ENCODE data around the gene RCHY1. TPM values are rescaled to one million over a fixed set of nuclear protein-coding genes. Genes with fewer than 3 reads are reported as not detected.
"Not testable (repeated sequence)": the region's sequence is repeated elsewhere in the genome, so short reads cannot be mapped to it uniquely, and the experiment has no call there.

Gene RCHY1
- total RNA-seq, 1 donor from 2014 or later = 17.8 TPM

DNA sequence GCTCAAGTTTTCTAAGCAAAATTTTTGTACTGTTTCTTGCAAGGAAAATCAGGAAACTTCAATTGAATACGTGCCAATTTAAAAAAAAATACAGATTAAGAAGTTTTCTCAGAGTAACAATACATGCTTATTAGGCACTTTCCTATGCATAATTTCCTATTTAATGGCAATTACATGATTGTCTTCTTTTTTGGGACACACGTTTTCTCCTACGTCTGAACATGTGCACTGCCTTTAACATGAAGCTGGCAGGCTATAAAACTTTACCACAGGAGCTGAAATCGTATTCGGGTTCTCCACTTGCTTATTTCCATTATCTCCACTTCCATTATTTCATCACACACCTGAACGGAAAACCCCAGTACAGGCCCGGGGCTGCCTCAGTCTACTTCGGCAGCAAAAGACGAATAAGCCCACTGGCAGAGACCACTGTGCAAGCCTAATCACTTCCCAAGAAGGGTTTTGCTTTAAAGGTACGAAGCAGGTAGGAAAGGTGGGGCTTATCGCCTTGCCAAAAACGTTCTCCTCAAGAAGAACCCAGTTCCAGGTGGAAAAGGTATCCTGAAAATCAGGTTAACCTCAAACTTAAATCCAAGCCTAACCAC lies 575 bp downstream of the RCHY1 start:
- Mint-ChIP-seq H3K27me3 (ENCODE audit: unreplicated experiment) (no peaks in the 10 kb centered on the region), H3K4me1 (ENCODE audit: unreplicated experiment) (peaks cover 22% of the 10 kb centered on the region), H3K27ac (ENCODE audit: unreplicated experiment) (peak overlapping the region; percentile 93), H3K36me3 (ENCODE audit: unreplicated experiment) (peaks cover 10% of the 10 kb centered on the region), H3K9me3 (ENCODE audit: unreplicated experiment) (no peaks in the 10 kb centered on the region), H3K4me3 (ENCODE audit: unreplicated experiment) (no peak overlapping the region)
- no peak for DNase-seq (ENCODE audit: extremely low spot score, unreplicated experiment)
- TF ChIP-seq, protein P1, sequence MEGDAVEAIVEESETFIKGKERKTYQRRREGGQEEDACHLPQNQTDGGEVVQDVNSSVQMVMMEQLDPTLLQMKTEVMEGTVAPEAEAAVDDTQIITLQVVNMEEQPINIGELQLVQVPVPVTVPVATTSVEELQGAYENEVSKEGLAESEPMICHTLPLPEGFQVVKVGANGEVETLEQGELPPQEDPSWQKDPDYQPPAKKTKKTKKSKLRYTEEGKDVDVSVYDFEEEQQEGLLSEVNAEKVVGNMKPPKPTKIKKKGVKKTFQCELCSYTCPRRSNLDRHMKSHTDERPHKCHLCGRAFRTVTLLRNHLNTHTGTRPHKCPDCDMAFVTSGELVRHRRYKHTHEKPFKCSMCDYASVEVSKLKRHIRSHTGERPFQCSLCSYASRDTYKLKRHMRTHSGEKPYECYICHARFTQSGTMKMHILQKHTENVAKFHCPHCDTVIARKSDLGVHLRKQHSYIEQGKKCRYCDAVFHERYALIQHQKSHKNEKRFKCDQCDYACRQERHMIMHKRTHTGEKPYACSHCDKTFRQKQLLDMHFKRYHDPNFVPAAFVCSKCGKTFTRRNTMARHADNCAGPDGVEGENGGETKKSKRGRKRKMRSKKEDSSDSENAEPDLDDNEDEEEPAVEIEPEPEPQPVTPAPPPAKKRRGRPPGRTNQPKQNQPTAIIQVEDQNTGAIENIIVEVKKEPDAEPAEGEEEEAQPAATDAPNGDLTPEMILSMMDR (IDR thresholded peaks at IDR 0.05) = no peak

DNA sequence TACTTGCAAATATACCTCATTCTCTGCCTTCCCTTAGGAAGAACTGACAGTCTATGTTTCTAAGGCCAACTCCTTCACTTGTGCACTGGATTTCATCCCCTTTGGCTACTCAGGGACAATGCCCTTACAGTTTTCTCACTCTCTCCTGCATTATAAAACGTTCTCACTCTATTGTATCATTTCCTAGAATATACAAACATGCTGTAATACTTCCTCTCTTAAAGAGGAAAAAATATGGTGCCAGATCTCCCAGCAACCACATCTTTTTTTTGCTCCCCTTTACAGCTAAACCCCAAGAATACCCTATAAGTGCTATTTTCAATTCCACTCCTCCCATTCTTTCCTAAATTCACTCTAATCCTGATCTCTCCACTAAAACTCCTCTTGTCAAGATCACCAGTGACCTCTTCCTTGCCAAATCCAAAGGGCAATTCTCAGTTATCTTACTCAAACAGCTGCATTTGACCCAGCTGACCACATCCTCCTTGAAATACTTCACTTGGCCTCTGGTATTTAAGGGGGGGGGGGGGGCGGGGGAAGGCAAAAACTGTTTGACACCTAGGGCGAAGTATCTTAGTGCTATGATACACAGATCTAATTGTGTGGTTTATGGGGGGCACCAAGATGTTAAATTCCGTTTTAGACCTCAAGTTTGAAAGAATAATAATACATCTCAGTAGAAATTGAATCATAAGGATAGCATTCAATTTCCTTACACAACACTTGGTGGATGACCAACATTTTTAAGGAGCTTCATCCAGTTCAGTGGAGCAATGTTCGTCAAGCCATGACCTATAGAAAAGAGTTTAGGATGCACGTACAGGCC lies 1.6 kb downstream of the RCHY1 start:
- H3K9me3 Mint-ChIP-seq (ENCODE audit: unreplicated experiment) = no peaks in the 10 kb centered on the region
- no peak overlapping the region for H3K27ac Mint-ChIP-seq (ENCODE audit: unreplicated experiment)
- peaks cover 22% of the 10 kb centered on the region for H3K4me1 Mint-ChIP-seq (ENCODE audit: unreplicated experiment)
- H3K4me3 Mint-ChIP-seq (ENCODE audit: unreplicated experiment) = no peak overlapping the region
- peaks cover 6% of the 10 kb centered on the region for H3K36me3 Mint-ChIP-seq (ENCODE audit: unreplicated experiment)
- H3K27me3 Mint-ChIP-seq (ENCODE audit: unreplicated experiment) = no peaks in the 10 kb centered on the region
- DNase-seq (ENCODE audit: extremely low spot score, unreplicated experiment) = no peak
- TF ChIP-seq, protein P1 (IDR thresholded peaks at IDR 0.05) = no peak

DNA sequence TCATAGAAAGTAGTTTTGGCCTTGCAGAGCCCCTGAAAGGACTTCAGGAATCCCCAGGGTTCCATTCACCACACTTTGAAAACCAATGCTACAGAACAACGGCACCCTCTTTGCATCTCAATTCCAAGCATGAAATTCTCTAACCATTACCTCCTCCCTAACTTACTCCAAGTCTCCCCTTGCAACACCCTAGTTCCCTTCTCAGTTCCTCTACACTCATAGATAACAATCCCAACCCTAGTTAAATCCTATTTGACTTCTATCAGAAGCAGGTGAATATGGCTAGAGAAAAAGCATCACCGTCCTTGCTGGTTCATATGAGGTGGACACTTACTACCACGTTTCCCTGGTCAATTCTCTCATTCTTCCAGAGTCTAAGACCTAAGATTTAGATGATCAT lies 2.4 kb downstream of the RCHY1 start:
- Mint-ChIP-seq H3K27me3 (ENCODE audit: unreplicated experiment) (no peaks in the 10 kb centered on the region), H3K27ac (ENCODE audit: unreplicated experiment) (no peak overlapping the region), H3K36me3 (ENCODE audit: unreplicated experiment) (peaks cover 6% of the 10 kb centered on the region), H3K4me1 (ENCODE audit: unreplicated experiment) (peaks cover 22% of the 10 kb centered on the region), H3K4me3 (ENCODE audit: unreplicated experiment) (no peak overlapping the region), H3K9me3 (ENCODE audit: unreplicated experiment) (no peaks in the 10 kb centered on the region)
- no peak for DNase-seq (ENCODE audit: extremely low spot score, unreplicated experiment)
- TF ChIP-seq, protein P1 (IDR thresholded peaks at IDR 0.05) = no peak

DNA sequence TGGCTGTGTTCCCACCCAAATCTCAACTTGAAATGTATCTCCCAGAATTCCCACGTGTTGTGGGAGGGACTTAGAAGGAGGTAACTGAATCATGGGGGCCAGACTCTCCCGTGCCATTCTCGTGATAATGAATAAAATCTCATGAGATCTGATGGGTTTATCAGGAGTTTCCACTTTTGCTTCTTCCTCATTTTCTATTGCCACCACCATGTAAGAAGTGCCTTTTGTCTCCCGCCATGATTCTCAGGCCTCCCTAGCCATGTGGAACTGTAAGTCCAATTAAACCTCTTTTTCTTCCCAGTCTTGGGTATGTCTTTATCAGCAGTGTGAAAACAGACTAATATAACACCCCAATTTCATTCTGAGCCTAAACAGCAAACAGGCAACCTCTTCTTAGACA lies 4.6 kb downstream of the RCHY1 start:
- H3K36me3 Mint-ChIP-seq (ENCODE audit: unreplicated experiment) = peaks cover 22% of the 10 kb centered on the region
- H3K4me3 Mint-ChIP-seq (ENCODE audit: unreplicated experiment); H3K9me3 Mint-ChIP-seq (ENCODE audit: unreplicated experiment); DNase-seq (ENCODE audit: extremely low spot score, unreplicated experiment); H3K27me3 Mint-ChIP-seq (ENCODE audit: unreplicated experiment); H3K27ac Mint-ChIP-seq (ENCODE audit: unreplicated experiment): not testable (repeated sequence)
- H3K4me1 Mint-ChIP-seq (ENCODE audit: unreplicated experiment) = peaks cover 13% of the 10 kb centered on the region

DNA sequence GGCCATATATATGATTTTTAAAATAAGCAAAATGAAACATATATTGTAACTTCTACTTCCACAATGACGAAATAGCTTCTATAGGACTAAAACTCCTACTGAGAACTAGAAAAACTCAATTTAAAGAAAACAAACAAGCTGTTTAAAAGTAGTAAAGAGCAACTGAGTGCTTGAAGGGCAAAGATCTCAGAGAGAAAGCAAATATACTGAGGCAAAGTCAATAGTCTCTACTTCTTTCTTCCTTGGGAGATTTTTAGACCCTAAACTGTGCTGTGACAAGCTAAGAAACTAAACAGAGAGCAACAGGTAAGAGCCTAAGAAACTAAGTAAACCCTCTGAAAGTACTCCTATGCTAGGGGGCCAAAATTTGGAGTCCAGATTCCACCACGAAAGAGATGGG lies 8.6 kb downstream of the RCHY1 start:
- no peak overlapping the region for H3K4me3 Mint-ChIP-seq (ENCODE audit: unreplicated experiment)
- peaks cover 33% of the 10 kb centered on the region for H3K36me3 Mint-ChIP-seq (ENCODE audit: unreplicated experiment)
- peaks cover 9% of the 10 kb centered on the region for H3K4me1 Mint-ChIP-seq (ENCODE audit: unreplicated experiment)
- no peaks in the 10 kb centered on the region for H3K27me3 Mint-ChIP-seq (ENCODE audit: unreplicated experiment)
- DNase-seq (ENCODE audit: extremely low spot score, unreplicated experiment) = no peak
- H3K27ac Mint-ChIP-seq (ENCODE audit: unreplicated experiment) = no peak overlapping the region
- no peaks in the 10 kb centered on the region for H3K9me3 Mint-ChIP-seq (ENCODE audit: unreplicated experiment)
- TF ChIP-seq, protein P1 (IDR thresholded peaks at IDR 0.05) = no peak

Data from osteocyte (in vitro differentiated cells).